ENCODE data around the gene BORCS8. TPM values are rescaled to one million over a fixed set of nuclear protein-coding genes. Genes with fewer than 3 reads are reported as not detected.
A peak's percentile ranks its signal among the peaks of the same experiment; 100 is the strongest.

BORCS8 gene
- polyA plus RNA-seq, 2 of the 4 experiments (the other 2 are of a cell fraction), result 9.1 to 10.6 TPM

DNA sequence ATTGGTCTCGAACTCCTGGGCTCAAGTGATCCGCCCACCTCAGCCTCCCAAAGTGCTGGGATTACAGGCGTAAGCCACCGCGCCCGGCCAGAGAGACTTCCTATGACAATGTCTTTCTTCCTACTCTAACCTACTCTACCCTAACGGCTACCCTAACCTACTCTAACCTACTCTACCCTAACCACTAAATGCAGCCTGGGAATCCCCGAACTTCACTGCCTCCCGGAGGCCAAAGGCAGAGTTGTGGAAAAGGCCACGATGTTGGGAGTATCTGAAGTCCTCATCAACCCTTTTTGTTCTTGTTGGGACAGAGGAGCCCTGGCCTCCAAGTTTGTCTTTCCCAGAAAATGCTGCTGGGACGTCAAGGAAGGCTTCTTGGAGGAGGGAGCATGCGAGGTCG lies 12.2 kb upstream of the BORCS8 start (continued):
- TF ChIP-seq, protein P1, sequence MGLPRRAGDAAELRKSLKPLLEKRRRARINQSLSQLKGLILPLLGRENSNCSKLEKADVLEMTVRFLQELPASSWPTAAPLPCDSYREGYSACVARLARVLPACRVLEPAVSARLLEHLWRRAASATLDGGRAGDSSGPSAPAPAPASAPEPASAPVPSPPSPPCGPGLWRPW (IDR thresholded peaks at IDR 0.05), result no peak
- TF ChIP-seq, protein P2, sequence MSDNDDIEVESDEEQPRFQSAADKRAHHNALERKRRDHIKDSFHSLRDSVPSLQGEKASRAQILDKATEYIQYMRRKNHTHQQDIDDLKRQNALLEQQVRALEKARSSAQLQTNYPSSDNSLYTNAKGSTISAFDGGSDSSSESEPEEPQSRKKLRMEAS (IDR thresholded peaks at IDR 0.05), result no peak
- no peak for TF ChIP-seq EHMT2 (IDR thresholded peaks at IDR 0.05; ENCODE audit: low read depth)
- TF ChIP-seq, protein P3, sequence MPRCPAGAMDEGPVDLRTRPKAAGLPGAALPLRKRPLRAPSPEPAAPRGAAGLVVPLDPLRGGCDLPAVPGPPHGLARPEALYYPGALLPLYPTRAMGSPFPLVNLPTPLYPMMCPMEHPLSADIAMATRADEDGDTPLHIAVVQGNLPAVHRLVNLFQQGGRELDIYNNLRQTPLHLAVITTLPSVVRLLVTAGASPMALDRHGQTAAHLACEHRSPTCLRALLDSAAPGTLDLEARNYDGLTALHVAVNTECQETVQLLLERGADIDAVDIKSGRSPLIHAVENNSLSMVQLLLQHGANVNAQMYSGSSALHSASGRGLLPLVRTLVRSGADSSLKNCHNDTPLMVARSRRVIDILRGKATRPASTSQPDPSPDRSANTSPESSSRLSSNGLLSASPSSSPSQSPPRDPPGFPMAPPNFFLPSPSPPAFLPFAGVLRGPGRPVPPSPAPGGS (IDR thresholded peaks at IDR 0.05), result no peak

DNA sequence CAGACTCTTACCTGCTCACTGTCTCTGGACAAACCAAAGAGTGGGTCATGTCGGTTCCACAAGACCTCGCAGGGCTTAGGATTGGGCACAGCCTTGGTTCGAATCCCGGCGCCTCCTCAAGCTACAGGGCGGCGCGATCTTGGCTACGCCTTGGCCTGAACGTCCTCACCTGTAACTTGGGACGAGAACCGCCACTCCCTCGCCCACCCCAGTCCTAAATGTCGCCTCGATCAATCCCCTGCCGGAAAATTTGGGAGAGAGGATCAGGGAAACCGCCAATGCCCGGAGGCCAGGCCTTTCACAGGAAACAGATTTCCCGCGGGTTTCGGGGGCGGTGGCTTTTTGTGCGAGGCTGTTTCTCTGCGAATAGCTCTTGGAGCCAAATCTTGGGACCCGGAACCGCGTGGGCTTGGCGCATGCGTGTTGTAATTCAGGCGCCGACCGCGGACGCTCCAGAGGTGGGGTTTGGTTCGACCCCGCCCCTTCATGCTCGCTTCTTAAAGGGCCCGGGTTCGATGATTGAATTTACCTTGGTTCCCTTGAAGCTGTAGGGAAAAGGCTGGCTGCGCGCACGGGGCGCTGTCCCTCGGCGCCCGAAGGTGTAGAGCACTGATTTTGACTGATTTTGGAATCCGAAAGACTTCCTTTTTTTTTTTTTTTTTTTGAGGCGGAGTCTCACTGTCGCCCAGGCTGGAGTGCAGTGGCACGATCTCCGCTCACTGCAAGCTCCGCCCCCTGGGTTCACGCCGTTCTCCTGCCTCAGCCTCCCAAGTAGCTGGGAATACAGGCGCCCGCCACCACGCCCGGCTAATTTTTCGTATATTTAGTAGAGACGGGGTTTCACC lies 11.3 kb upstream of the BORCS8 start, which contains the start of gene NR2C2AP:
Gene NR2C2AP, minus strand, starts transcription at position 403 of the 845 bp plus-strand sequence. Its CDS starts 354 bp downstream, at position 49.
- POLR2A ChIA-PET, result interaction anchor here (0.5 to 1.2 kb wide), 4 partner anchors 11 to 220 kb away, joined by 3 to 19 read pairs (median 4); partner anchors contain the start of genes BORCS8 and RFXANK
- CTCF ChIA-PET, result interaction anchor here (0.6 to 2.5 kb wide), 5 partner anchors 14 to 143 kb away, joined by 3 to 9 read pairs (median 3); no protein-coding TSS in a partner anchor
- Histone ChIP-seq H3K9me3 (no peaks in the 10 kb centered on the region), H3K4me2 (peak within 1 kb of the TSS; percentile 97), H3K4me1 (0 out of 3 replicates have a peak, but pooled peaks cover 7% of the 10 kb centered on the region), H3K4me3 (peak within 1 kb of the TSS; percentile 84), H3K27ac (peak within 1 kb of the TSS; percentile 88)
- WGBS (ENCODE audit: missing lambda C conversion rate), result 3% methylated on average over 37 of the region's 60 CpGs
- ATAC-seq (peak; percentile 80 to 91), DNase-seq (ENCODE audit: low read depth in 1 of 2, low spot score in 1 of 2) (peak; percentile 91 to 92), FAIRE-seq (no peak)
- TF ChIP-seq TFCP2L1 (CRISPR knock-in tag; IDR thresholded peaks at IDR 0.05) (no peak), KDM1A (IDR thresholded peaks at IDR 0.05; ENCODE audit: low read depth) (no peak), POLR2AphosphoS2 (conservative IDR thresholded peaks at IDR 0.05; ENCODE audit: low read length) (no peak), SMC3 (IDR thresholded peaks at IDR 0.05) (no peak), BHLHE40 (IDR thresholded peaks at IDR 0.05; ENCODE audit: low read depth, low read length) (no peak), HOXB5 (CRISPR knock-in tag; IDR thresholded peaks at IDR 0.05) (no peak), EP300 (IDR thresholded peaks at IDR 0.05) (no peak), FOXS1 (CRISPR knock-in tag; IDR thresholded peaks at IDR 0.05) (no peak), CHD4 (IDR thresholded peaks at IDR 0.05; ENCODE audit: borderline replicate concordance) (no peak), JUN (IDR thresholded peaks at IDR 0.05) (peak in 1 of 2 experiments; percentile 33; a peak in 1 of 5 replicates), PHF8 (IDR thresholded peaks at IDR 0.05; ENCODE audit: borderline replicate concordance, low read depth) (0 out of 2 replicates have a peak, but pooled peaks have one; percentile 5), NFE2L2 (conservative IDR thresholded peaks at IDR 0.05; ENCODE audit: low read length) (no peak), FOSL2 (IDR thresholded peaks at IDR 0.05) (no peak), FOSL2 (CRISPR knock-in tag; IDR thresholded peaks at IDR 0.05) (no peak), POLR2A (IDR thresholded peaks at IDR 0.05; ENCODE audit: low read length) (peak; percentile 13; the same call in 1 of the 2 replicates), CHD2 (IDR thresholded peaks at IDR 0.05; ENCODE audit: low read length, partially characterized antibody) (no peak), CEBPB (IDR thresholded peaks at IDR 0.05) (no peak), HEYL (CRISPR knock-in tag; IDR thresholded peaks at IDR 0.05) (no peak)
- TF ChIP-seq, protein P4, sequence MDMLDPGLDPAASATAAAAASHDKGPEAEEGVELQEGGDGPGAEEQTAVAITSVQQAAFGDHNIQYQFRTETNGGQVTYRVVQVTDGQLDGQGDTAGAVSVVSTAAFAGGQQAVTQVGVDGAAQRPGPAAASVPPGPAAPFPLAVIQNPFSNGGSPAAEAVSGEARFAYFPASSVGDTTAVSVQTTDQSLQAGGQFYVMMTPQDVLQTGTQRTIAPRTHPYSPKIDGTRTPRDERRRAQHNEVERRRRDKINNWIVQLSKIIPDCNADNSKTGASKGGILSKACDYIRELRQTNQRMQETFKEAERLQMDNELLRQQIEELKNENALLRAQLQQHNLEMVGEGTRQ (IDR thresholded peaks at IDR 0.05), result no peak
- TF ChIP-seq, protein P5, sequence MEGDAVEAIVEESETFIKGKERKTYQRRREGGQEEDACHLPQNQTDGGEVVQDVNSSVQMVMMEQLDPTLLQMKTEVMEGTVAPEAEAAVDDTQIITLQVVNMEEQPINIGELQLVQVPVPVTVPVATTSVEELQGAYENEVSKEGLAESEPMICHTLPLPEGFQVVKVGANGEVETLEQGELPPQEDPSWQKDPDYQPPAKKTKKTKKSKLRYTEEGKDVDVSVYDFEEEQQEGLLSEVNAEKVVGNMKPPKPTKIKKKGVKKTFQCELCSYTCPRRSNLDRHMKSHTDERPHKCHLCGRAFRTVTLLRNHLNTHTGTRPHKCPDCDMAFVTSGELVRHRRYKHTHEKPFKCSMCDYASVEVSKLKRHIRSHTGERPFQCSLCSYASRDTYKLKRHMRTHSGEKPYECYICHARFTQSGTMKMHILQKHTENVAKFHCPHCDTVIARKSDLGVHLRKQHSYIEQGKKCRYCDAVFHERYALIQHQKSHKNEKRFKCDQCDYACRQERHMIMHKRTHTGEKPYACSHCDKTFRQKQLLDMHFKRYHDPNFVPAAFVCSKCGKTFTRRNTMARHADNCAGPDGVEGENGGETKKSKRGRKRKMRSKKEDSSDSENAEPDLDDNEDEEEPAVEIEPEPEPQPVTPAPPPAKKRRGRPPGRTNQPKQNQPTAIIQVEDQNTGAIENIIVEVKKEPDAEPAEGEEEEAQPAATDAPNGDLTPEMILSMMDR (IDR thresholded peaks at IDR 0.05), result no peak
- TF ChIP-seq, protein P1 (IDR thresholded peaks at IDR 0.05), result no peak
- TF ChIP-seq, protein P2 (IDR thresholded peaks at IDR 0.05), result peak; percentile 84; the same call in 1 of the 2 replicates
- TF ChIP-seq, protein P6, sequence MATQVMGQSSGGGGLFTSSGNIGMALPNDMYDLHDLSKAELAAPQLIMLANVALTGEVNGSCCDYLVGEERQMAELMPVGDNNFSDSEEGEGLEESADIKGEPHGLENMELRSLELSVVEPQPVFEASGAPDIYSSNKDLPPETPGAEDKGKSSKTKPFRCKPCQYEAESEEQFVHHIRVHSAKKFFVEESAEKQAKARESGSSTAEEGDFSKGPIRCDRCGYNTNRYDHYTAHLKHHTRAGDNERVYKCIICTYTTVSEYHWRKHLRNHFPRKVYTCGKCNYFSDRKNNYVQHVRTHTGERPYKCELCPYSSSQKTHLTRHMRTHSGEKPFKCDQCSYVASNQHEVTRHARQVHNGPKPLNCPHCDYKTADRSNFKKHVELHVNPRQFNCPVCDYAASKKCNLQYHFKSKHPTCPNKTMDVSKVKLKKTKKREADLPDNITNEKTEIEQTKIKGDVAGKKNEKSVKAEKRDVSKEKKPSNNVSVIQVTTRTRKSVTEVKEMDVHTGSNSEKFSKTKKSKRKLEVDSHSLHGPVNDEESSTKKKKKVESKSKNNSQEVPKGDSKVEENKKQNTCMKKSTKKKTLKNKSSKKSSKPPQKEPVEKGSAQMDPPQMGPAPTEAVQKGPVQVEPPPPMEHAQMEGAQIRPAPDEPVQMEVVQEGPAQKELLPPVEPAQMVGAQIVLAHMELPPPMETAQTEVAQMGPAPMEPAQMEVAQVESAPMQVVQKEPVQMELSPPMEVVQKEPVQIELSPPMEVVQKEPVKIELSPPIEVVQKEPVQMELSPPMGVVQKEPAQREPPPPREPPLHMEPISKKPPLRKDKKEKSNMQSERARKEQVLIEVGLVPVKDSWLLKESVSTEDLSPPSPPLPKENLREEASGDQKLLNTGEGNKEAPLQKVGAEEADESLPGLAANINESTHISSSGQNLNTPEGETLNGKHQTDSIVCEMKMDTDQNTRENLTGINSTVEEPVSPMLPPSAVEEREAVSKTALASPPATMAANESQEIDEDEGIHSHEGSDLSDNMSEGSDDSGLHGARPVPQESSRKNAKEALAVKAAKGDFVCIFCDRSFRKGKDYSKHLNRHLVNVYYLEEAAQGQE (IDR thresholded peaks at IDR 0.05), result no peak
- TF ChIP-seq, protein P7, sequence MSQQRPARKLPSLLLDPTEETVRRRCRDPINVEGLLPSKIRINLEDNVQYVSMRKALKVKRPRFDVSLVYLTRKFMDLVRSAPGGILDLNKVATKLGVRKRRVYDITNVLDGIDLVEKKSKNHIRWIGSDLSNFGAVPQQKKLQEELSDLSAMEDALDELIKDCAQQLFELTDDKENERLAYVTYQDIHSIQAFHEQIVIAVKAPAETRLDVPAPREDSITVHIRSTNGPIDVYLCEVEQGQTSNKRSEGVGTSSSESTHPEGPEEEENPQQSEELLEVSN (IDR thresholded peaks at IDR 0.05; ENCODE audit: borderline replicate concordance, low read depth), result peak; percentile 87
- TF ChIP-seq, protein P3 (IDR thresholded peaks at IDR 0.05), result 0 out of 3 replicates have a peak, but pooled peaks have one; percentile 36

All from A549 (cell line).